H1 (cell line): Measurements from ENCODE around the gene DOCK10. TPM values are rescaled to one million over a fixed set of nuclear protein-coding genes. Genes with fewer than 3 reads are reported as not detected.
A peak's percentile ranks its signal among the peaks of the same experiment; 100 is the strongest.

ENCODE experiments used
- CTCF ChIA-PET: fragments of 300-600 bp; sonication (Branson Sonifier 250); formaldehyde crosslinking; loops from one replicate; lab custom pipeline; 2021; ENCODE audit not compliant: partially characterized antibody; lab: Charles Lee
- POLR2A ChIA-PET: fragments of 300-600 bp; sonication (Branson Sonifier 250); formaldehyde crosslinking; loops from one replicate; lab custom pipeline; 2021; ENCODE audit warnings: inconsistent platforms; ENCODE audit not compliant: partially characterized antibody; lab: Charles Lee
- DNase-seq, 2 experiments: peaks; one replicate each; pipeline versions ENCODE4 v3.0.0 to v3.0.0-alpha.2; 2010 to 2022; ENCODE audit warnings: low spot score in 2 of 2, low read depth in 1 of 2, mixed read lengths in 1 of 2
- FAIRE-seq: peaks from 2 replicates; lab custom pipeline; 2011; peaks lifted over from hg19 to GRCh38; lab: Jason Lieb, UNC
- H2AFZ ChIP-seq: 2 replicates; pipeline ENCODE4 v1.8.1; 2012; ENCODE audit warnings: low read length, inconsistent platforms
- H2AK5ac ChIP-seq: 2 replicates; pipeline ENCODE4 v1.6.1; 2013; ENCODE audit warnings: low read depth, low read length
- H2BK120ac ChIP-seq: replicated peaks from 2 replicates; pipeline ENCODE3; 2013; ENCODE audit warnings: low read depth, low read length, inconsistent platforms
- H2BK12ac ChIP-seq: 2 replicates; pipeline ENCODE4 v1.6.1; 2013; ENCODE audit warnings: low read depth, low read length
- H2BK15ac ChIP-seq: 2 replicates; pipeline ENCODE4 v1.6.1; 2013; ENCODE audit warnings: low read length
- H2BK20ac ChIP-seq: 2 replicates; pipeline ENCODE4 v1.6.1; 2013; ENCODE audit warnings: low read length
- H2BK5ac ChIP-seq: 2 replicates; pipeline ENCODE4 v1.6.1; 2013; ENCODE audit warnings: low read depth, low read length
- H3K14ac ChIP-seq: 2 replicates; pipeline ENCODE4 v1.6.1; 2013; ENCODE audit warnings: inconsistent platforms; ENCODE audit not compliant: insufficient read length
- H3K18ac ChIP-seq: 2 replicates; pipeline ENCODE4 v1.6.1; 2013; ENCODE audit warnings: low read length; ENCODE audit errors: extremely low read depth
- H3K23ac ChIP-seq: 2 replicates; pipeline ENCODE4 v1.6.1; 2013; ENCODE audit warnings: inconsistent platforms; ENCODE audit not compliant: insufficient read length
- H3K23me2 ChIP-seq: 2 replicates; pipeline ENCODE4 v1.6.1; 2013; ENCODE audit warnings: low read depth, low read length
- H3K27ac ChIP-seq: 2 replicates; pipeline ENCODE4 v1.6.1; 2011; ENCODE audit warnings: low read depth, low read length, inconsistent platforms
- H3K27me3 ChIP-seq, 4 experiments: replicated peaks in 1 of 4; 1 replicate in 1 of 4; 2 replicates in 3 of 4; pipeline versions ENCODE4 v1.6.1 to v1.8.1; 2011 to 2013; ENCODE audit warnings: low read length in 3 of 4, mild to moderate bottlenecking in 3 of 4, inconsistent platforms in 2 of 4, mixed read lengths in 2 of 4, moderate library complexity in 1 of 4; ENCODE audit not compliant: control insufficient read depth in 3 of 4, insufficient read depth in 3 of 4; ENCODE audit errors: extremely low read depth in 1 of 4
- H3K36me3 ChIP-seq, 4 experiments: 2 replicates each; pipeline versions ENCODE4 v1.6.1 to v1.8.1; 2011 to 2013; ENCODE audit warnings: mild to moderate bottlenecking in 4 of 4, low read length in 3 of 4, moderate library complexity in 2 of 4, control low read depth in 1 of 4, inconsistent platforms in 1 of 4; ENCODE audit not compliant: insufficient read depth in 4 of 4, control insufficient read depth in 2 of 4
- H3K4ac ChIP-seq: replicated peaks from 2 replicates; pipeline ENCODE3; 2013; ENCODE audit warnings: low read length, low read depth, mixed read lengths, inconsistent platforms; ENCODE audit not compliant: insufficient read length
- H3K4me1 ChIP-seq, 4 experiments: replicated peaks in 1 of 4; 1 replicate in 1 of 4; 2 replicates in 3 of 4; pipeline versions ENCODE4 v1.6.1 to v1.8.1; 2011 to 2013; ENCODE audit warnings: low read length in 3 of 4, inconsistent platforms in 2 of 4, mixed read lengths in 1 of 4; ENCODE audit not compliant: insufficient read depth in 4 of 4, control insufficient read depth in 3 of 4
- H3K4me2 ChIP-seq, 2 experiments: 2 replicates each; pipeline versions ENCODE4 v1.6.1 to v1.8.1; 2011 to 2013; ENCODE audit warnings: low read depth in 2 of 2, low read length in 2 of 2, control low read depth in 1 of 2, inconsistent platforms in 1 of 2, mild to moderate bottlenecking in 1 of 2; ENCODE audit not compliant: insufficient read depth in 1 of 2
- H3K4me3 ChIP-seq, 4 experiments: fragments of 200-600, 300-600 bp in 1 of 4; sonication (generic), shearing (Covaris generic), sonication (Bioruptor Twin) in 1 of 4; 2 replicates each; pipeline versions ENCODE4 v1.5.1 to v1.8.1; 2011 to 2016; ENCODE audit warnings: low read length in 4 of 4, low read depth in 3 of 4, control low read depth in 2 of 4, inconsistent platforms in 2 of 4, mild to moderate bottlenecking in 2 of 4, mixed read lengths in 1 of 4, moderate library complexity in 1 of 4; ENCODE audit not compliant: insufficient read depth in 2 of 4; ENCODE audit errors: extremely low read depth in 1 of 4
- H3K56ac ChIP-seq: replicated peaks from 2 replicates; pipeline ENCODE3; 2013; ENCODE audit warnings: low read depth, mild to moderate bottlenecking, mixed read lengths, low read length, inconsistent platforms; ENCODE audit not compliant: insufficient read length
- H3K79me1 ChIP-seq: 2 replicates; pipeline ENCODE4 v1.6.1; 2013; ENCODE audit warnings: low read depth, low read length, control low read depth
- H3K79me2 ChIP-seq, 2 experiments: 2 replicates each; pipeline versions ENCODE4 v1.6.1 to v1.8.1; 2012 to 2013; ENCODE audit warnings: low read length in 2 of 2, mild to moderate bottlenecking in 2 of 2, inconsistent platforms in 1 of 2; ENCODE audit not compliant: insufficient read depth in 2 of 2, control insufficient read depth in 1 of 2
- H3K9ac ChIP-seq, 4 experiments: replicated peaks in 1 of 4; 1 replicate in 1 of 4; 2 replicates in 3 of 4; pipeline versions ENCODE4 v1.6.1 to v1.8.1; 2011 to 2013; ENCODE audit warnings: low read depth in 3 of 4, low read length in 3 of 4, control low read depth in 2 of 4, mild to moderate bottlenecking in 2 of 4, moderate library complexity in 2 of 4, inconsistent platforms in 1 of 4; ENCODE audit errors: extremely low read depth in 1 of 4
- H3K9me3 ChIP-seq, 2 experiments: 2 replicates each; pipeline versions ENCODE4 v1.6.1 to v1.8.1; 2012 to 2013; ENCODE audit warnings: mild to moderate bottlenecking in 2 of 2, moderate library complexity in 2 of 2, control low read depth in 1 of 2, inconsistent platforms in 1 of 2, low read depth in 1 of 2, low read length in 1 of 2, mixed read lengths in 1 of 2; ENCODE audit not compliant: insufficient read depth in 2 of 2
- H4K20me1 ChIP-seq, 2 experiments: replicated peaks in 1 of 2; 2 replicates each; pipeline versions ENCODE3 to v1.8.1; 2011 to 2013; ENCODE audit warnings: inconsistent platforms in 2 of 2, low read length in 2 of 2, mild to moderate bottlenecking in 1 of 2; ENCODE audit not compliant: insufficient read depth in 2 of 2, control insufficient read depth in 1 of 2
- H4K5ac ChIP-seq: 2 replicates; pipeline ENCODE4 v1.6.1; 2013; ENCODE audit warnings: low read length, low read depth, mixed read lengths, inconsistent platforms; ENCODE audit not compliant: insufficient read length
- H4K8ac ChIP-seq: 2 replicates; pipeline ENCODE4 v1.8.0; 2013; ENCODE audit warnings: mild to moderate bottlenecking, moderate library complexity, low read length, inconsistent platforms; ENCODE audit not compliant: insufficient read depth; ENCODE audit errors: extremely low read depth
- H4K91ac ChIP-seq: replicated peaks from 2 replicates; pipeline ENCODE3; 2013; ENCODE audit warnings: low read length, mixed read lengths, inconsistent platforms; ENCODE audit not compliant: insufficient read length
- CBX5 ChIP-seq: fragments of 300-800, 300-1000 bp; sonication (generic); IDR thresholded peaks from 2 replicates; pipeline ENCODE4 v1.7.1; 2016; ENCODE audit warnings: antibody characterized with exemption, low read length, low read depth
- CHD1 ChIP-seq: IDR thresholded peaks from 2 replicates; pipeline ENCODE4 v1.6.1; 2012; ENCODE audit warnings: low read depth, low read length, improper control_type of control experiment
- POLR2A ChIP-seq, 2 experiments: IDR thresholded peaks; 1 replicate in 1 of 2; 2 replicates in 1 of 2; pipeline ENCODE4 v1.6.1; 2011; ENCODE audit warnings: low read depth in 2 of 2, low read length in 2 of 2, mild to moderate bottlenecking in 2 of 2; ENCODE audit errors: control extremely low read depth in 1 of 2
- POU5F1 ChIP-seq: IDR thresholded peaks from 2 replicates; pipeline ENCODE4 v1.6.1; 2011; ENCODE audit warnings: low read depth, mild to moderate bottlenecking, low read length, moderate library complexity
- RAD21 ChIP-seq, 2 experiments: IDR thresholded peaks in 1 of 2; conservative IDR thresholded peaks in 1 of 2; 2 replicates each; pipeline ENCODE4 v1.6.1; 2011; ENCODE audit warnings: low read depth in 2 of 2, low read length in 2 of 2, improper control_type of control experiment in 1 of 2, inconsistent platforms in 1 of 2, mild to moderate bottlenecking in 1 of 2, moderate library complexity in 1 of 2
- RFX5 ChIP-seq: IDR thresholded peaks from 2 replicates; pipeline ENCODE4 v1.6.1; 2011; ENCODE audit warnings: low read depth, low read length, improper control_type of control experiment, borderline replicate concordance
- RXRA ChIP-seq: IDR thresholded peaks from 2 replicates; pipeline ENCODE4 v1.6.1; 2011; ENCODE audit warnings: low read depth, mild to moderate bottlenecking, low read length, moderate library complexity; ENCODE audit not compliant: insufficient read depth
- TAF1 ChIP-seq: IDR thresholded peaks from 2 replicates; pipeline ENCODE4 v1.6.1; 2011; ENCODE audit warnings: mild to moderate bottlenecking, low read depth, low read length
- WGBS, 2 experiments: shearing (Covaris generic) in 1 of 2; methylation state at CpG; one replicate each; pipeline versions ENCODE4 v1.1.6 to v1.1.7; 2013 to 2015; ENCODE audit warnings: low lambda C conversion rate in 2 of 2, mixed read lengths in 2 of 2, inconsistent platforms in 1 of 2, low coverage in 1 of 2, missing lambda C conversion rate in 1 of 2; ENCODE audit not compliant: insufficient replicate concordance in 2 of 2, insufficient coverage in 1 of 2, insufficient read length in 1 of 2; ENCODE audit errors: extremely low coverage in 1 of 2, missing lambda C conversion rate in 1 of 2; 5-methylcytosine and 5-hydroxymethylcytosine counted together
- polyA plus RNA-seq, 7 experiments: library from polyadenylated mRNA; depleted of rRNA in 3 of 7; stranded (reverse) in 5 of 7; unstranded in 2 of 7; fragments of >200 nt in 5 of 7; fragments of 200-250 nt in 2 of 7; gene quantifications; 1 replicate in 5 of 7; 2 replicates in 1 of 7; 4 replicates in 1 of 7; pipeline versions ENCODE4 v1.2.1 to v1.2.3, GENCODE V29; 2011 to 2013; ENCODE audit warnings: missing spikeins in 2 of 7, mixed read lengths in 2 of 7
- total RNA-seq: library from RNA; stranded (reverse); fragmentation: NEBNext Ultra II Directional; extraction: Animal tissue kit (Norgen Biotek cat#: 25700); gene quantifications from 2 replicates; pipeline ENCODE4 v1.2.1, GENCODE V29; 2021
- TF ChIP-seq, protein P1 (sequence below): IDR thresholded peaks from 2 replicates; pipeline ENCODE4 v1.6.1; 2011; ENCODE audit warnings: low read length, improper control_type of control experiment
- TF ChIP-seq, protein P2 (sequence below), 3 experiments: IDR thresholded peaks; 1 replicate in 2 of 3; 2 replicates in 1 of 3; pipeline versions ENCODE4 v1.5.1 to v1.6.1; 2011; ENCODE audit warnings: low read length in 3 of 3, mild to moderate bottlenecking in 3 of 3, inconsistent platforms in 2 of 3, low read depth in 1 of 3, moderate library complexity in 1 of 3; ENCODE audit not compliant: insufficient read depth in 1 of 3; ENCODE audit errors: control extremely low read depth in 1 of 3

DOCK10 gene
- total and polyA plus RNA-seq, 2 of the 8 experiments (the other 6 are each of a cell fraction or from before 2014, with no cell fraction given), result 0.33 to 1.6 TPM

DNA sequence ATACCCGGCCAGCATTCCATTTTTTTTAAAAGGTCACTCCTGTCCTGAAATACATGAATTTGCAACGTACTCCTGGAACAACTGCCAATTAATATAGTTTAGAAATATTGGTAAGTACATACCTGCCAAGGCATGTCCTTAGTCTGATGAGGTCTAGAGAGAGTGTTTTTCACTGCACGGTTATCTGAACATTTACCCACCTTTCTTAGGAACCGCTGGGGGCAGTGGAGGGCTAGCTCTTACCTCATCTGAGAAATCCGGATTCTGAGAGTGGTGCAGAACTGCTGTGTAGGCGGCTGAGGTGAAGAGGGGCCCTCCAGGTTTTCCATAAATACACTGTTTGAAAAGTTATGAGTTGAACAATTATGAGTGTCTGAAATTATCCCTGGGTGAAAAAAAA, 193.0 kb downstream of the DOCK10 start:
- Histone ChIP-seq H2BK15ac (no peak overlapping the region), H3K56ac (no peak overlapping the region), H4K5ac (no peak overlapping the region), H3K23me2 (no peaks in the 10 kb centered on the region), H3K4me2 (no peak overlapping the region), H2AK5ac (no peak overlapping the region), H3K4me1 (no peaks in the 10 kb centered on the region), H3K27ac (no peak overlapping the region), H2AFZ (no peak overlapping the region), H3K23ac (no peak overlapping the region), H2BK5ac (no peak overlapping the region), H3K18ac (no peak overlapping the region), H2BK120ac (no peak overlapping the region), H4K20me1 (no peaks in the 10 kb centered on the region), H3K14ac (no peak overlapping the region), H3K36me3 (no peaks in the 10 kb centered on the region), H4K8ac (no peak overlapping the region), H3K4me3 (no peak overlapping the region), H4K91ac (no peak overlapping the region), H3K9me3 (no peaks in the 10 kb centered on the region), H3K27me3 (no peaks in the 10 kb centered on the region), H3K79me1 (no peaks in the 10 kb centered on the region), H3K9ac (no peak overlapping the region), H3K79me2 (no peaks in the 10 kb centered on the region), H3K4ac (no peak overlapping the region), H2BK12ac (no peak overlapping the region), H2BK20ac (no peak overlapping the region)
- POLR2A ChIA-PET, result no interaction called here
- TF ChIP-seq CBX5 (no peak), POU5F1 (no peak), TAF1 (no peak), CHD1 (no peak), RAD21 (IDR thresholded peaks at IDR 0.05 in 1 of 2, conservative IDR thresholded peaks at IDR 0.05 in 1 of 2; ENCODE audit: low read depth in 2 of 2, low read length in 2 of 2) (peak in 1 of 2 experiments; percentile 32; a peak in 2 of 4 replicates), POLR2A (IDR thresholded peaks at IDR 0.05; ENCODE audit: control extremely low read depth in 1 of 2, low read depth in 2 of 2, low read length in 2 of 2) (no peak), RXRA (no peak), RFX5 (no peak)
- TF ChIP-seq, protein P1, sequence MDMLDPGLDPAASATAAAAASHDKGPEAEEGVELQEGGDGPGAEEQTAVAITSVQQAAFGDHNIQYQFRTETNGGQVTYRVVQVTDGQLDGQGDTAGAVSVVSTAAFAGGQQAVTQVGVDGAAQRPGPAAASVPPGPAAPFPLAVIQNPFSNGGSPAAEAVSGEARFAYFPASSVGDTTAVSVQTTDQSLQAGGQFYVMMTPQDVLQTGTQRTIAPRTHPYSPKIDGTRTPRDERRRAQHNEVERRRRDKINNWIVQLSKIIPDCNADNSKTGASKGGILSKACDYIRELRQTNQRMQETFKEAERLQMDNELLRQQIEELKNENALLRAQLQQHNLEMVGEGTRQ, result no peak
- TF ChIP-seq, protein P2, sequence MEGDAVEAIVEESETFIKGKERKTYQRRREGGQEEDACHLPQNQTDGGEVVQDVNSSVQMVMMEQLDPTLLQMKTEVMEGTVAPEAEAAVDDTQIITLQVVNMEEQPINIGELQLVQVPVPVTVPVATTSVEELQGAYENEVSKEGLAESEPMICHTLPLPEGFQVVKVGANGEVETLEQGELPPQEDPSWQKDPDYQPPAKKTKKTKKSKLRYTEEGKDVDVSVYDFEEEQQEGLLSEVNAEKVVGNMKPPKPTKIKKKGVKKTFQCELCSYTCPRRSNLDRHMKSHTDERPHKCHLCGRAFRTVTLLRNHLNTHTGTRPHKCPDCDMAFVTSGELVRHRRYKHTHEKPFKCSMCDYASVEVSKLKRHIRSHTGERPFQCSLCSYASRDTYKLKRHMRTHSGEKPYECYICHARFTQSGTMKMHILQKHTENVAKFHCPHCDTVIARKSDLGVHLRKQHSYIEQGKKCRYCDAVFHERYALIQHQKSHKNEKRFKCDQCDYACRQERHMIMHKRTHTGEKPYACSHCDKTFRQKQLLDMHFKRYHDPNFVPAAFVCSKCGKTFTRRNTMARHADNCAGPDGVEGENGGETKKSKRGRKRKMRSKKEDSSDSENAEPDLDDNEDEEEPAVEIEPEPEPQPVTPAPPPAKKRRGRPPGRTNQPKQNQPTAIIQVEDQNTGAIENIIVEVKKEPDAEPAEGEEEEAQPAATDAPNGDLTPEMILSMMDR (IDR thresholded peaks at IDR 0.05; ENCODE audit: control extremely low read depth in 1 of 3, insufficient read depth in 1 of 3, low read depth in 1 of 3, low read length in 3 of 3), result peak in 2 of 3 experiments; percentile 11 to 22; a peak in 1 of 4 replicates
- FAIRE-seq, result no peak
- CTCF ChIA-PET, result interaction anchor here (0.8 to 3.2 kb wide), 6 partner anchors 10 to 153 kb away, joined by 3 to 21 read pairs (median 3); no protein-coding TSS in a partner anchor
- DNase-seq, result no peak
- 91% methylated on average over 6 of the region's 6 CpGs; no CpG with 5 or more reads in 1 of the 2 experiments for WGBS, 2 experiments
